NB4 (cell line): ENCODE measurements around the gene FADS3.

ENCODE experiments used
- POLR2A ChIP-seq: IDR thresholded peaks from 2 replicates; pipeline ENCODE4 v1.6.1; 2011; ENCODE audit warnings: mild to moderate bottlenecking; ENCODE audit not compliant: insufficient read length; ENCODE audit errors: extremely low read depth
- TF ChIP-seq, protein P1 (sequence below): IDR thresholded peaks from one replicate; pipeline ENCODE4 v1.5.1; 2012; ENCODE audit warnings: low read depth, low read length

DNA sequence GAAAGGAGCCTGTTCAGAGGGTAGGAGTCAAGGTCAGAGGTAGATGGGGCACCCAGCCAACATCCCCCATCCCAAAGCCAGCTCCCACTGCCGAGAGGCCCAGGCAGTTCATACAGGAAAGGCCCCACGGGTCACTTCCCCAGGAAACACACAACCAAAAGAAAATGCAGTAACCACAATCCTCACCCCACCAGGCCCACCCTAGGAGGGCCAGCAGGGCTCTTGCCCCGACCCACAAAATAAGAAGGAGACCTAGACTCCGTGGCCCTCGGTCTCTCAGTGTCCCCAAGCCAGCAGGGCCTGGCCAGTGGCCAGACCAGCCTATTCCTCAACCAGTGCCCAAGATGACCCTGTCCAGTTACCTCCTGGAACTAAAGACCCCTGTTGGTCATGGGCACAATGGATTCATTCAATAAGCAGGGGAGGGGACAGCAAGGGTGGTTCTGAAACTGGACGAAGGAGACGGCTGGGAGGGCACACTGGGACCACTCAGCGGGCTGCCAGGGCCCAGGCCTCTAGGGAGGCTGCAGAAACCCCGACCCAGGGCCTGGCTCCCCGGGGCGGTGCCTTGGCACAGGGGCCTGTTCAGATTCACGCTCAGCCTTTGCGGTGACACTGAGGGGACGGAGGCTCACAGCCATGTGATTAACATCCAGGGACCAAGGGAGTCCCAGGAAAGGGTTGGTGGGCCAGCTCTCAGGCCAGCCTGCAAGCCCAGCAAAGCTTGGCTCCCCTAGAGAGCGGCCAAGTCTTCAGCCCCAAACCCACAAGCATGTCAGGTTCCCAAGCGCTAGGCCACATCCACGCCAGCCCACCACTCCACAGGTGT lies 20.6 kb upstream of the FADS3 start:
- TF ChIP-seq, protein P1, sequence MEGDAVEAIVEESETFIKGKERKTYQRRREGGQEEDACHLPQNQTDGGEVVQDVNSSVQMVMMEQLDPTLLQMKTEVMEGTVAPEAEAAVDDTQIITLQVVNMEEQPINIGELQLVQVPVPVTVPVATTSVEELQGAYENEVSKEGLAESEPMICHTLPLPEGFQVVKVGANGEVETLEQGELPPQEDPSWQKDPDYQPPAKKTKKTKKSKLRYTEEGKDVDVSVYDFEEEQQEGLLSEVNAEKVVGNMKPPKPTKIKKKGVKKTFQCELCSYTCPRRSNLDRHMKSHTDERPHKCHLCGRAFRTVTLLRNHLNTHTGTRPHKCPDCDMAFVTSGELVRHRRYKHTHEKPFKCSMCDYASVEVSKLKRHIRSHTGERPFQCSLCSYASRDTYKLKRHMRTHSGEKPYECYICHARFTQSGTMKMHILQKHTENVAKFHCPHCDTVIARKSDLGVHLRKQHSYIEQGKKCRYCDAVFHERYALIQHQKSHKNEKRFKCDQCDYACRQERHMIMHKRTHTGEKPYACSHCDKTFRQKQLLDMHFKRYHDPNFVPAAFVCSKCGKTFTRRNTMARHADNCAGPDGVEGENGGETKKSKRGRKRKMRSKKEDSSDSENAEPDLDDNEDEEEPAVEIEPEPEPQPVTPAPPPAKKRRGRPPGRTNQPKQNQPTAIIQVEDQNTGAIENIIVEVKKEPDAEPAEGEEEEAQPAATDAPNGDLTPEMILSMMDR, result no peak
- TF ChIP-seq POLR2A, result no peak
